NCI-H1105 (cell line): ENCODE data around the gene DEFB124.
"Not testable (repeated sequence)": the region's sequence is repeated elsewhere in the genome, so short reads cannot be mapped to it uniquely, and the experiment has no call there.

Experiments
- DNase-seq: peaks from one replicate; lab custom pipeline; 2025; lab: John Stamatoyannopoulos, UW

DEFB124 gene

GRCh38 chr20:31488115-31488514 is 13.2 kb upstream of the DEFB124 start:
- no peak for DNase-seq

DNA sequence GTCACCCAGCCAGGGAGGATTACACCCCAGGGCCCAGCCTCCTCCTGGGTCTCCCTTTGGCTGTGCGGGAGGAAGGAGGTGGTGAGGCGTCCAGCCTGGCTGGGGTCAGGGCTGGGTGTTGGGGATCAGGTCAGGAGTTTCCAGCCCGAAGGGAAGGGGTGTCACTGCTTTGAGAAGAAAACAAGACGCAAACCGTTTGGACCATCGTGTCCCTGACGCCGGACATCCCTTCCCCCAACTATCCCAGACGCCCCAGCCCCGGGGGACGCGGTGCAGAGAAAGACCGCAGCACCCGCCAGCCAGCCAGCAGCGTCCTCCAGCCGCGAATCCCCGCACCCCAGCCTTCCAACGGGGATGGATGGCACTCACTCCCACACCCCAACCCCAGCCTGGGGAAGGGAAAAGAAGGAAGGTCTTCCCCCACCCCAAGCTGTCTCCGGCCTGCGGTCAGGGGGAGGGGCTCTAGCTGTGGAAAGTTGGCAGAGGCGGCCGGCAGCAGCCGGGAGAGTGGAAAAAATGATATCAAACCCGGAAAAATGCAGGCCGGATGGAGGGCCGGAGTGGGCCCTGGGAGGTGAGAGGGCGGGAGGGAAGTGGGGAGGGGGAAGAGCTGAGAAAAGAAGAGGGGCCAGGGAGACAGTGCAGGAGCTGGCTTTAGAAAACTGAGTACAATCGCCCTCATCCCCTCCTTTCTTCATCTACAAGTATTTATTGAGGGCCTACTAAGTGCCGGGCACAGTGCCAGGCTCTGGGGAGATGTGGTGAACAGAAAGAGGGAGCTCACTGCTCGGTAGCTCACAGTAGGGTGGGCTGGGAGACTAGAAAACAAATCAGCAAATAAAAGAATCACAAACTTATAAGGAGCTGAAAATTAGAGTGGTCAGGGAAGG is 10.8 kb upstream of the DEFB124 start:
- DNase-seq: no peak

DNA sequence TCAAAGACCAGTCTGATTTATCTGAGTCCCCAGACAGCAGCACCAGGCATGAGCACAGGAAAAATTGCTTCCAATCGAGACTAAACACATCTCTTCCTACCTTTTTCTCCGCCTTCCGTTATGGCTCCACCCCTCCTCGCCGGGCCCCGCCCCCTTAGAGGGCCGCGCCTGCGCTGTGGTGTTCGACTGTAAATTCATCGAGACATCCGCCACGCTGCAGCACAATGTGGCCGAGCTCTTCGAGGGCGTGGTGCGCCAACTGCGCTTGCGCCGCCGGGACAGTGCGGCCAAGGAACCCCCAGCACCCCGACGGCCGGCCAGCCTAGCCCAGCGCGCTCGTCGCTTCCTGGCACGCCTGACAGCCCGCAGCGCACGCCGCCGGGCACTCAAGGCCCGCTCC is 9.1 kb upstream of the DEFB124 start:
- DNase-seq: no peak

GRCh38 chr20:31476643-31477215 is 1.8 kb upstream of the DEFB124 start:
- no peak for DNase-seq

DNA sequence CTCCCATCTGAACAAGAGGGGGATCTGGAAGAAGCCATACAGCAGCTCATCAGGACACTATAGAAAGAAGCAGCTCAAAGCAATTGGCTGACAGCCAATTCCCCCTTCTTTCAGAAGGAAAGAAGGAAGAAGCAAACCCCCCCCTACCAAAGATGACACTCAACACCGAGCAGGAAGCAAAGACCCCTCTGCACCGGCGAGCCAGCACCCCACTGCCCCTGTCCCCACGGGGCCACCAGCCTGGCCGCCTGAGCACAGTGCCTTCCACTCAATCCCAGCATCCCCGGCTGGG is 1.3 kb upstream of the DEFB124 start:
- no peak for DNase-seq

DNA sequence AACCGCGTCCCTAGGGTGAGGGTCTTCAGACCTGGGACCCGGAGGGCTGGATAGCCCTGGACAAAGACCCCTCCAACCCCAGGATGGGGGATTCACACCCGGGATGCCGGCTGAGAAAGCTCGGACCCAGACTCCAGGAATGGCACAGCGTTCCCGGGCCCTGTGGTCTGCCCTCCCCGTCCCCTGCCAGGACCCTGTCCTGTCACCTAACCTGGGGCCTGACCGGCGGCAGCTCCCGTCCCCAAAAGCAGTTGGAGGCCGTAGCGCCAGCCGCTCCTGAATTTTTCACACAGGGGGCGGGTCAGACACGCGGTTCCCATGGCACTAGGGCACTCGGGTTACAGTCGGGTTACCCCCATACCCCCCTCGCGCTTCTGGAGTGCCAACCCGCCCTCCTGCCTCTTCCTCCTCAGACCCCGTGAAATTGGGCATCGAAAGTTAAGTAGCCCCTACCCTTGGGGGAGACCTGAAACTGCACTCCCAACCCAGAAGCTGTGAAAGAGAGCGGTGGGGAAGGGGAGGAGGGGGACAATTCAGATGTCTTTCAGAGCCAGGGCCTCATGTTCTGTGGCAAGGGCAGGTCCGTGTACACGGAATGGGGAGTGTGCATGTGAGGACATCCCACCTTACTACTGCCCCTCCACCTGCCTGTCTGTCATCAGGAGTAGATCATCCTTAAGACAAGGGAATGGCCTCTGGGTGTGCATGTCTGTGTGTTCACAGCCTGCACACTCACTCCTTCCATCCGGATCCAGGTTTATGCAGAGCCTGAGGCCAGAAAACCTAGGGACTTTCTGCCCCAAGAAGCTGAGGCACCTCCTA is 756 bp upstream of the DEFB124 start:
- DNase-seq: no peak

GRCh38 chr20:31474097-31474436 is 860 bp downstream of the DEFB124 start:
- DNase-seq: no peak

DNA sequence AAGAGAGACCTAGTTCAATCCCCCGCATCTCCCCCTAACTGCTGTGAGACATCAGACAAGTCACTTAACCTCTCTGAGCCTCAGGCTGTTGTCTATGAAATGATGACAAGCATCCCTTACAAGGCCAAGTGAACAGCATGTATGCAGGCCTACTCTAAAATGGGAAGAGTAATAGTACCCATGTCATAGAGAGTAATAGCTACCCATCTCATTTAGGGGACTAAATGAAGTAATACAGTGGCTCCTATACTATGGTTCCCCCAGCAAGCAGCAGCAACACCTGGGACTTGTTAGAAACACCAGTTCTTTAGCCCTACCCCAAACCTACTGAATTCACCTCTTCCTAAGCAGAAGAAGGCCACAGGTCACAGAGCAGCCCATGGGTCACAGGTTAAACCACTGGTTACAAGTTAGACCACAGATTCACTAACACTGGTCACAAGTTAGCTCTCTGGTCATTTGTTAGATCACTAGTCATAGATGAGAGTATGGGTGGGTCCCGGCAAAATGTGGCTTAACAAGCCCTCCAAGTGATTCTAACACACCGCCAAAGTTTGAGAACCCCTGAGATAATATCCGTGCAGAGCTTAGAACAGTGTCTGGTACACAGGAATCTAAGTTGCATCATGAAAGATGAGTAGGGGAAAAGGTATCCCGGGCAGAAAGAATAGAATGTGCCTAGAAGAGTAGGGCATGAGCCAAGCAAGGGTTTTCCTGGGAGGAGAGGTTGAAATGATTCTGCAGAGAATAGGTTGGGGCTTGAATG is 1.4 kb downstream of the DEFB124 start:
- no peak for DNase-seq

DNA sequence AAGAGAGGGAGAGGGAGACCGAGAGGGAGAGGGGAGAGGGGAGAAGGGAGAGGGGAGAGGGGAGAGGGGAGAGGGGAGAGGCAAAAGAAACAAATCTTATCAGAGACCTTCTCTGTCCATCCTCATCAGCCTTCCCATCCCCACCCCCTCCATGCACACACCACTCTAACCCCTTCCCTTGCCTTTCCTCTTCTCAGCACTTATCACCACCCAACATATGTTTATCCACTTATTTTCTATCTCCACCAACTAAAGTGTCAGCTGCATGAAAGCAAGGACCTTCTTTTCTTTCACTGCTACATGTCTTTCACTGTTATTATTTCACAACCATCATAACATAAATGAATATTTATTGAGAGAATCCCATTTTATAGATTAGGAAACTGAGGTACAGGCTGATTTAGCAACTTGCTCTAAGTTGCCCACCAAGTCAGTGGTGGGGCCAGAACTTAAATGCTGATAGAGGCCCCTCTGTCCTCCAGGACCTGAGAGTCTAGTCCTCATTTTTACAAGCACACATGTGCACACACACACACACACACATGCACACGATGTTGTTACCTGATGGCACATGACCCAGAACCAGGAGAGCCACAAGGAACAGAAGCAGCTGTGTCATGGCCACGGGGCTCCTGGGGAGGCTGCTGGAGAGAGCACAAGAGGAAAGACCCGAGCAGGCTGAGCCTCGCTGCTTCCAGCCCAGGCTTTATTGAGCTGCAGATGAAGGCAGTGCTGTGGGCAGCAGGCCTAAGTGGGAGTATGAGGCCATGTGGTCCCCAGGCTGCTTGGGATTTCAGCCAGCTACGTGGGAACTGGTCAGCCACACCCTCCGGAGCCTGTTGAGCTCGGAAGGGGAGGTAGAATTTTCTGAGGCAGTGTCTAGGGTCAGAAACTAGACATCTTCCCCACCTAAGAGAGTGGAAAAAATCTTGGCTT is 2.3 kb downstream of the DEFB124 start:
- no peak for DNase-seq

- DNase-seq: not testable (repeated sequence)
Observed at GRCh38 chr20:31470946-31471345, 4.0 kb downstream of the DEFB124 start.

DNA sequence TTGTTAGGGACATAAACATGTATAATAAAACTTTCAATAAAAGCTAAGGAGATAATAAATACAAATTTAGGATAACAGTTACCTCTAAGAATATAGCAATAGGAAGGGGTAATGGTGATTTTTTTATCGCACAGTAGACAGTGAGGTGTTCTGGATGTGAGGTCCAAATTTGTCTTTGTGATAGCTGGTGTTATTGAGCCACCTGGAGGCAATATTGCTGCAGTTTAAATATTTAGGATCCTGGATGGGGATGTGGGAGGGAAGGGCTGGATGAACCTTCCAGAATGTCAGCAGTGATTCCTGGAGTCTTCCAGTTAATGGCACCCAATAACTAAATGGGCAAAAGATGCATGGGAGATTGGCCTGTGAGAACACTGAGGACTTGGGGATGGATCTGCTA is 20.6 kb downstream of the DEFB124 start:
- DNase-seq: no peak

- DNase-seq: no peak
Observed at GRCh38 chr20:31452575-31452974, 22.4 kb downstream of the DEFB124 start.

- no peak for DNase-seq
Observed at GRCh38 chr20:31449511-31450414, 25.2 kb downstream of the DEFB124 start.

DNA sequence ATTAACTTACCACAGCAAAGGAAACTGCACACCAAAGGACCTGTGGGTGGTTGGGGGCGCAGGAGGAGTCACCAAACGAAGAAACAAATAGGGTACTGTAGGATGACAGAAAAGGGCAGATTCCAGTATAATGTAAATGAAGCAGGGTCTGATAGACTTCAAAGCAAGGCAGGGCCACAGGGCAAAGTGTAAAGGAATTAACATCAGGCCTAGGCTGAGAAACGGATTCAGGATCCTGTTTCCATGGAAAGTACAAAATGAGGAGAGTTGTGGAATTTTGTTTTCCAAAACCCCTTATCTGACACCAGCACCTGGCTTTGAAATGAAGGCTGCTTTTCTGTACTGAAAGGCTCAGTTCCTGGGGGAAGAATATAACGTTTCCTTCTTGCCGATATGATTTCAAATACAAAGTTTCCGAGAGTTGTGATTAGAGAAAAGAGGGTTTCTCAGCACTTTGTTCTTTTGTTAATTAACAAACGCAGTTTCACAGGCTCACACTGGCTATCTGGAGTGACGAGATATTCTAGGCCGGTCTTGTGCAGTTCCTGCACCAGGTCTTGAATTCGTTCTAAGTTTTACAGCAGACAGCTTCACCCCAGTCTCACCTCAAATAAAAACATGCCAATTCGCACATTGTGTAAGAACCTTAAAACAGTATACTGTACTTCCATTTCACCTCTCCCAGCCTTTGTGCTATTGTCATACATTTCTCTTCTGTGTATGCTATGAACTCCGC is 28.7 kb downstream of the DEFB124 start:
- no peak for DNase-seq

DNA sequence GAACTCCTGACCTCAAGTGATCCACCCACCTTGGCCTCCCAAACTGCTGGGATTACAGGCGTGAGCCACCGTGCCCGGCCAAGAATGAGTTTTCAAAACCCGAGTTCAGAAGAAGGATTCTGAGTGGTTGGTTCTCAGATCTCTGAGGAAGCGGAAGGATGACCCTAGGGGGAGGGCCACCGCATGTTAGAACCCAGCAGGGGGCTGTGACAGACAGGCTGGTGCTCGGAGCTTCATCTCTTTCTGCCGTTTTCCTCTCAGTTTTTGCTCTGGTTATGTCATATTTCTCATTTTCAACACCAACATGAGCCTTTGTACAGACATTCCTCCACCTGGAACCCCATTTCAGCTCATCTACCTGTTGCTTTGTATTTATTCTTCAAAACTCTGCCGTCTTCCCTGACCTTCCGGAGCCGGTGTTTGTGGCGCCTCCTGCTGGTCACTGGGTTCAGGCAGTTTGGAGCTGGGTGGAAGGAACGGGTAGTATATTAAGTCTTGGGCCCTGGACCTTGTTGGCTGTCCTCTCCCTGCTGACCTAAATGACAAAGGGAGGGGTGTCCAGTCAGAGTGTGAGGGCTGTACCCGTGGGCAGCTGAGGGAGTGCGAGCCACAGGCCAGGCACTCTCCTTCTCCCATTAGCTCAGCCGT is 34.8 kb downstream of the DEFB124 start, which contains the start of gene DEFB123:
Gene DEFB123, plus strand, starts transcription at position 621 of the 648 bp plus-strand sequence. CDS start 67 bp downstream, outside the sequence.
- no peak for DNase-seq

DNA sequence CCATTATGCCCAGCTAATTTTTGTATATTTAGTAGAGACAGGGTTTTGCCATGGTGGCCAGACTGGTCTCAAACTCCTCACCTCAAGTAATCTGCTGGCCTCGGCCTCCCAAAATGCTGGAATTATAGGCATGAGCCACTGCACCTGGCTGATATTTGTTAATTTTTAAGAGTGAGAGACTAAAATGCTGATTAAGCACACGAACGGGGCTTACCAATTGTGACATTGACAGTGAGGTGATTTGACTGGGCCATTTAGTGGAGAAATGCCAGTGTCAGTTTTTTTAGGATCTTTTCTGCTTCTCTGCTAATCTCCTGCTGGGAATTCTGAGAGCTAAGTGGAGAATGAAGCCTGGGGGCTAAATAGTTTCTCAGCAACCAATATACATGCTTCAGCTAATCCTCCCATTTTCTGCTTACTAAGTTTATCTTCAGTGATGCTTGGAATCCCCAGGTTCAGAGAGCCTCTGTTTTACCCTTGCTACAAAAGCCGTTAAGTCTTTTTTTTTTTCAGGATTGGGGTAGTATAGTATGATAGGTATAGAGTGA is 44.3 kb downstream of the DEFB124 start:
- DNase-seq: no peak

DNA sequence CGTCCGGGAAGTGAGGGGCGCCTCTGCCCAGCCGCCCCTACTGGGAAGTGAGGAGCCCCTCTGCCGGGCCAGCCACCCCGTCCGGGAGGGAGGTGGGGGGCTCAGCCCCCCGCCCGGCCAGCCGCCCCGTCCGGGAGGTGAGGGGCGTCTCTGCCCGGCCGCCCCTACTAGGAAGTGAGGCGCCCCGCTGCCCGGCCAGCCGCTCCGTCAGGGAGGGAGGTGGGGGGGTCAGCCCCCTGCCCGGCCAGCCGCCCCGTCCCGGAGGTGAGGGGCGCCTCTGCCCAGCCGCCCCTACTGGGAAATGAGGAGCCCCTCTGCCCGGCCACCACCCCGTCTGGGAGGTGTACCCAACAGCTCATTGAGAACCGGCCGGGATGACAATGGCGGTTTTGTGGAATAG is 47.4 kb downstream of the DEFB124 start:
- DNase-seq: not testable (repeated sequence)

- DNase-seq: not testable (repeated sequence)
Observed at GRCh38 chr20:31426891-31427551, 47.9 kb downstream of the DEFB124 start.
